Loucy (cell line): Measurements from ENCODE around the gene VPS18.

ENCODE experiments used
- CTCF ChIP-seq: fragments of 200-600 bp; sonication (generic); conservative IDR thresholded peaks from 2 replicates; pipeline ENCODE4 v1.5.1; 2014; ENCODE audit warnings: mild to moderate bottlenecking, antibody characterized with exemption, low read length
- EZH2phosphoT487 ChIP-seq: fragments of 200-600 bp; IDR thresholded peaks from 2 replicates; pipeline ENCODE4 v1.6.1; 2018; ENCODE audit warnings: antibody characterized with exemption, mild to moderate bottlenecking, moderate library complexity, borderline replicate concordance

GRCh38 chr15:40859206-40859851 is 34.9 kb upstream of the VPS18 start:
- peak; percentile 91 for TF ChIP-seq CTCF
- TF ChIP-seq EZH2phosphoT487 = no peak
